ENCODE results near the gene KIAA1958.
"Not testable (repeated sequence)": the region's sequence is repeated elsewhere in the genome, so short reads cannot be mapped to it uniquely, and the experiment has no call there.

Gene KIAA1958

DNA sequence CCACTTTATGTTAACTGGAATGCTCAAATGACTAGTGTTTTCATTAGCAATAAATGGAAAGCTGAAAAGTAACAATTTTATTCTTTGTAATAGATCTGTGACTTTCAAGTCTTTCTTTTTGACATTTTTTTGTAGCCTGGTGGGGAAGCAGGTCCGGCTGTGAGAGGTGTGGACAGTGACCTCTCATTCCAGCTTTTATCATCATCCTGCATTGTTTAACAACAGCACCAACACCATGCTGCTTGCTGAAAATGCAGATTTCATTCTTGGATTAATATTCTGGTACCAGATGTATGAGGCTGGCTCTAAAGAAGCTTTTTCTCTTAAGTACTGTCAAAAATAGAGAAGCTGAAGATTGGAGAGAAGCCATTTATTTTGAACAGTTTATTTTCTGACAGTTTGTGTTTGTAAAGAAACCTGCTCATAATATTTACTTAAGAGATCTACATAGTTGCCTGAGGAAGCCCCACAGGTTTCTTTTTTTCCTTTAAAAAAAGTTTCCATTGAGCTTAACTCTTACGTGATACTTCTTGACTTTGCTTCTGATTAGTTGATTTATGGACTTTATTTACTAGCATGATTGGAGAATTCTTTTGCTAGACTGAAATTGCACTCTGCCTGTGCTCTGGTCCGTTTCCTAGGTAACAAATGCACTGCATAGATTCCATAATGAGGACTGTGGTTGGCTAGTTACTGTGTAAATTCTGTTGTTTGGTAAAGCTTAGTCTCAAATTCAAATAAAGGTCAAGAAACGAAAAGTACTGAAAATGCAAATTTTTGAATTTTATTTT, 3.4 kb downstream of the KIAA1958 start:
- no peak for DNase-seq

DNA sequence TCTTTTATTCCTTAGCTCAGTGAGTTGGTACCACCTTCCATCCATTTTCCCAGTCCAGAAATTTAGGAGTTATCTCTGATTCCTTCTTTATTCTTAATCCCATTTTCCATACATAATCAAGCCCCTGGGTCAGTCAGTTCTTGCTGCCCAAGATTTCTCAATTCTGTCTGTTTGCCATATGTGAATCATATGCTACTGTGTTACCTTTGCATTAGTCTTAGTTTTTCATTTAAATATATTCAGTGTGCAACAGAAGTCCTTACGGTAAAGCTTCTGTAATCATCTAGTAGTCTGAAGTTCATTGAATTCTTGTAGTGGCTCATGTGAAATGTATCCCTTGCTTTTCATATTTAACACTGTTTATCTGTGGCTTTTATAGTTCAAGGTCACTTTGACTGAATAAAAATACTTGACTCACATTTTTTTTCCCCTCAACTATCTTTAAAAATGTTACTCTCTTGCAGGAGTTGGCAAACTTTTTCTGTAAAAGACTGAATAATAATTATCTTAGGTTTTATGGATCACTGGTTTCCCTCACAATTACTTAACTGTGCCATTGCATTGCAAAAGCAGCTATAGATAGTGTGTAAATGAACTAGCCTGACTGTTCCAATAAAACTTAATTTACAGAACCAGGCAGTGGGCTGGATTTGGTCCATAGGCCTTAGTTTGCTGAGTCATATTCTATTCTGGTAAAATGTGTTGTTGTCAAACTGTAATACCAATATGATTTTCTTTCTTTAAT, 6.9 kb downstream of the KIAA1958 start:
- DNase-seq: no peak

- no peak for DNase-seq
These were observed 7.5 kb downstream of the KIAA1958 start for GRCh38 chr9:112494153-112494552.

DNA sequence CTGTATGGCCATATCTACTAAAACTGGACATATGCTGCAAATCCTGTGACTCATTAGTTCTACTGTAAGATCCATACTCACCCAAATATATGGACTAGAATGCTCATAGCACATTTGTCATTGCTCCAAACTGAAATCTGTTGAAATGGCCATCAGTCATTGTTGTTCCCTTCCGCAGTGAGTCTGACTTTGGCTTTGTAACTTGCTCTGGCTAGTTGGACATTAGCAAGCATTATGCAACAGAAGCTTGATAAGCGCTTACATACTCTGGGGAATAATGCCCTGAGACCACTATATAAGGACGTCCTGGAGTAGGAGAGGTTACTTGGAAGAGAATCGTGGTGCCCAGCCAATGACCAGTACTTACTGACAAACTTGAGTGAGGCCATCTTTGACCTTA, 9.0 kb downstream of the KIAA1958 start:
- no peak for DNase-seq

- no peak for DNase-seq
These were observed 9.6 kb downstream of the KIAA1958 start for GRCh38 chr9:112496074-112496722.

DNA sequence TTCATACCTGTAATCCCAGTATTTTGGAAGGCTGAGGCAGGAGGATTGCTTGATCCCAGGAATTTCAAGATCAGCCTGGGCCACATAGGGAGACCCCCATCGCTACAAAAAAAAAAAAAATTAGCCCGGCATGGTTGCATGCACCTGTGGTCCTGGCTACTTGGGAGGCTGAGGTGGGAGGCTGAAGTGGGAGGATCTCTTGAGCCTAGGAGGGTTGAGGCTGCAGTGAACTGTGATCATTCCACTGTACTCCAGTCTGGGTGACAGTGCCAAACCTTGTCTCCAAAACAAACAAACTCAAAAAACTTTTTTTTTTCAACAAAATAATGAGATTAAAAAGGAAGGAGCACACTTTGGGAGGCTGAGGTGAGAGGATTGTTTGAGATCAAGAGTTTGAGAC, 14.2 kb downstream of the KIAA1958 start:
- DNase-seq: no peak

DNA sequence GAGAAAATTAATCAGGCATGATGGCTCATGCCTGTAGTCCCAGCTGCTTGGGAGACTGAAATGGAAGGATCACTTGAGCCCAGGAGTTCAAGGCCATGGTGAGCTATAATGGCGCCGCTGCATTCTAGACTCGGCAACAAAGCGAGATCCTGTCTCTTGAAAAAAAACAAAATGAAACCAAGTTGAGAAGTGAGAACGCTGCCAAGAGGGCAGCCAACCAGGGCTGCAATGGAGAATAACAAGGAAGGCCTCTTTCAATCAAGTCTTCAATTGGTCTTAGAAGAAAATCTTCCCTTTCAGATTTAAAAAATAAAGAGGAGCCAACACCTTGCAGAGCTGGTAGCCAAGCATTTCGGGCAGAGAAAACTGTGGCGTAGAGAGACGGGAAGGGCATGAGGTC, 14.7 kb downstream of the KIAA1958 start:
- DNase-seq: no peak

DNA sequence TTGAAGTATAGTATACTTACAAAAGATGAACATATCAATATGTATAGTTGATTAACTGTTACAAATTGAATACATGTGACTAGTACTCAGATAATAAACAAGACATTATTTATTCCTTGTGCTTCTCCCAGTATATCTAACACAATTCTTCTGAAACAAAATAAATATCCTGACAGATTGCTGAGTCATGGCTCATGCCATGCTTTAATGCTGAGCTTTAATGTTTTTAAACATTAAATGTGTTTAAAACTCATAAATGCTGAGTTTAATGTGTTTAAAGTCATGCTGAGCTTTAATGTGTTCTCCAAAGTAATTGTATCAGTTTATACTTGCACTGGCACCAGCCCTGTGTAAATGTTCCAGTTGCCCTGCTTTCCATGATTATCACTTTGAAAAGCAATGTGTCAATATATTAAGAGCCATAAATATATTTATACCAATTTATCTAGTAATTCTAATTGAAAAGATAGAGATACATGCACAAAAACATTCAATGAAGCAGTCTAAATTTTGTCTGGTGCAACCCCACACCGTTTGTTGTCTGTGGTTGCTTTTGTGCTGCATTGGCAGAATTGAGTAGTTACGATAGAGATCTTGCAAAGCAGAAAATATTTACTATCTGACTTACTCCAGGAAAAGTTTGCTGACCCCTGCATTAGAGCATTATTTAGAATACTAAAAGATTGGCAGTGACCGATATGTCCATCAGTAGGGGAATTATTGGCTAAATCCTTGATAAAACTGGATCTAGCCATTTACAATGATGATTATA, 15.7 kb downstream of the KIAA1958 start:
- no peak for DNase-seq

- no peak for DNase-seq
These were observed 16.5 kb downstream of the KIAA1958 start for GRCh38 chr9:112503170-112503569.

DNA sequence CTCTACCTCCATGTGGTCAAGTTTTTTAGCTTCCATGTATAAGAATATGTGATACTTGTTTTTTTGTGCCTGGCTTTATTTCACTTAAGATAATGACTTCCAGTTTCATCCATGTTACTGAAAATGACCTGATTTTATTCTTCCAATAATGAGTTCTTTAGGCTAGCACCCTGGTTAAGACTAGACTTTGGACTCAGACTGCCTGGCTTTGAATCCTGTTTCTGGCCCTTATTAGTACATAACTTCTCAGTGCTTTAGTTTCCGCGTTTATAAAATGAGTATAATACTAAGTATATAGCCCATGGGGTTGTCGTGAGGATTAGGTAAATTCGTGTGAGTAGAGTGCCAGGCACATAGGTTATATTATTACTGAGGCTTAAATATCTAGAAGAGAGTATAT, 18.5 kb downstream of the KIAA1958 start:
- no peak for DNase-seq

GRCh38 chr9:112505607-112506006, 19.0 kb downstream of the KIAA1958 start:
- no peak for DNase-seq

DNA sequence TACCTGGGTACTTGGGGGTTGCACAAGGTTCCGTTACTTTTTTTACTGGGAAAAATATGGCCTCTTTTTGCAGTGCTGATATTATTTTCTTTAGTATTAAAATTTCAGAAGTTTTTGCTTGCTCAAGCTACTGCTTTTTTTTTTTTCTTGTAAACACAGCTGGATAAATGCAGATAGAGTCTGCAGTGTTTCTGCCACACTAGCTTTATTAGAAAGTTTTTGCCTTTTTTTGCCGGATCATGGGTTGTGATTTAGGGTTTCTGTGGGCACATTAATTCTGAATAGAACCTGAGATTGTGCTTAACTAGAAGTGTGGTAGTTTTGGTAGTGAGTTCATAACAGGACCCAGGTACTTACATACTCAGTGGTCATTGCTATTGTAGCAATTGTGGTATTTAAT, 19.9 kb downstream of the KIAA1958 start:
- no peak for DNase-seq

- no peak for DNase-seq
These were observed 20.5 kb downstream of the KIAA1958 start for GRCh38 chr9:112507001-112507680.

DNA sequence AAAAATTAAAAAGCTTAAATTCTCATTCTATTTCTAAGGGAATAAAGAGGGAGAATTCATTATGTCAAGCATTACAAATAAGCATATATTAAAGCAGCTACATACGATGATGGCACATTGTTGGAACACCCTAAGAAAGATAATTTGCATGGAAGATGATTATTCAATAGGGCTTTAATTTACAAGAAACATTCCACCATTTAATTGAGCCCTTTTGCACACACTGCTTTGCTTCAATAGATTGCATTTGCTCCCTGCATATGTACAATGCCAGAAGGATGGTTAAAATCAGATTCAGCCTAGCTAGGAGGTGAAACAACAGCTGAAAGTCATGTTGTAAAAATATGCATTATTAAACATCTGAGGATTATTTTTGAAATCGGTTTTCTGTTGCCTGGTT, 21.8 kb downstream of the KIAA1958 start:
- no peak for DNase-seq

DNA sequence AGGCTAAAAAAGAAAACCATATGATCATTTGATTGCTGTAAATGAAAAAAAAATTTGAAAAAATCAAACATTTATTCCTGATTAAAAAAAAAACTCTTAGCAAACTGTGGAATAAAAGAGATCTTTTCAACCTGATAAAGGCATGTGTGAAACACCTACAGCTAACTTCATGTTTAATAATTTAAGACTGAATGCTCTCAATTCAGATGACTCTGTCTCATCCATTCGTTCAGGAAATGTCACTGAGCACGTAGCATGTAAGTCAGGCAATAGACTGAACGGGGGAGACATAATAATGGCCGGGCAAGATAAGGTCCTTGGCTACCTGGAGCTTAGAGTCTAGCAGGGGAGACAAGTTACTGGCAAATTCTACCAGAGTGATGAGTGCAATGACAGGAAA, 25.8 kb downstream of the KIAA1958 start:
- not testable (repeated sequence) for DNase-seq

- no peak for DNase-seq
These were observed 30.1 kb downstream of the KIAA1958 start for GRCh38 chr9:112516769-112517168.

- DNase-seq: no peak
These were observed 33.4 kb downstream of the KIAA1958 start for GRCh38 chr9:112520069-112520468.

DNA sequence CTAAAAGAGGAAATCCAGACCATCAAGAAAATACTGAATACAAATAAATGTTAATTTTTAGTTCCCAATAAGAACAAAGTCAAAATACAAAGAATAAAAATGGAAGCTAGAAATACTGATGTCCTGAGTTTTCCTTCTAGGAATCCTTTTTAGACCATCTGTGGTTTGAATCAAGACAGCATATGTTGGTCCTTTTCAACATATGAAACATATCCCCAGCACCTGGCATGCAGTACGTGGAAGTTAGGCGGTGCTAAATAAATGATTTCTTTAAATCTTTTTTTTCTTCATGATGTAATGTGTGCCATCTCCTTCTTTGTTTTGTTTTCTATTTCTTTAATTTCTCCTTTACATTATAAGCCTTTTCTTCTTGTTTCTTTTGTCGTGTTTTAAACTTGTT, 34.0 kb downstream of the KIAA1958 start:
- no peak for DNase-seq

- DNase-seq: no peak
These were observed 40.3 kb downstream of the KIAA1958 start for GRCh38 chr9:112526973-112527372.

DNA sequence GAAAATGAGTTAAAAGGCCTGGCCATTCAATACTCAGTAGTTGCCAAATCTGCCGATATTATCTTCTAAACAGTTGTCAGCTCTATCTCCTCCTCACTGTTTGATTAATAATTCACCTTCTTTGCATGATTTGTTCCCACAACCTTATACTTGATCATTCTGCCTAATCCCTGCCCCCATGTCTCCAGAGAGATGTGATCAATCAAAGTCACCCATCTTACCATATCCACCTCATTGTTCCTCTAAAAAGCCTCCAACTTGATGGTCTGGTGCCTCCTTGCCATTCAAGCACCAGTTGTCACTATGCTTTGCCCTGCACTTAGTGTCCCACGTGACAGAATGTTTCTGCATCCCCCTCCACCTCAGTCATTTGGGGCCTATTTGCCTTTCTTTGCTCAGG, 41.3 kb downstream of the KIAA1958 start:
- DNase-seq: no peak

GRCh38 chr9:112529316-112529715, 42.7 kb downstream of the KIAA1958 start:
- DNase-seq: no peak

DNA sequence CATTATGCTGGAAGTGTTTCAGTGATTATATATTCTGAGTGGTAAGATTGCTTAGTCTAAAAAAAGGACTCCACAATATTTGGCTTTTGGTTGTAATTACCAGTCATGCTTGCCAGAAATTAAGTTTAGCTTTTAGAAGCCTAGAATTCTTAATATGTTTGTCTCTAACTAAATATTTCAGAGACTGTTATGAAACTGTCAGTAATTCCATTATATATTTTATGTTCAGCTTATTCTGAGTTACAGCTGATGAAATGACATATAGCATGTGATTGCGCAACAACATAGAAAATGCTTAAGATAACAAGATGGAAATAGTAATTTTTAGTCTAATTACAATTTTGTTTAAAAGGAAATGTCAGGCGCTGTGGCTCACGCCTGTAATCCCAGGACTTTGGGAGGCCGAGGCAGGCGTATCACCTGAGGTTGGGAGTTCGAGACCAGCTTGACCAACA, 44.2 kb downstream of the KIAA1958 start:
- DNase-seq: no peak
